A204.1 (cell line): ENCODE measurements around the gene HABP4.

ENCODE experiments used
- FAIRE-seq: peaks from 2 replicates; lab custom pipeline; 2012; peaks lifted over from hg19 to GRCh38; lab: Jason Lieb, UNC

The HABP4 gene

GRCh38 chr9:96449845-96450612, at the start of gene HABP4:
HABP4 (plus strand) TSS chr9:96450169; CDS start chr9:96450280, 111 bp downstream.
- no peak for FAIRE-seq

- FAIRE-seq, result no peak
These were observed 41.3 kb upstream of the HABP4 start for GRCh38 chr9:96408409-96409280.

- no peak for FAIRE-seq
These were observed 38.7 kb upstream of the HABP4 start for GRCh38 chr9:96411129-96411838.

GRCh38 chr9:96412174-96412913, 37.6 kb upstream of the HABP4 start:
- no peak for FAIRE-seq

GRCh38 chr9:96413302-96414221, 36.4 kb upstream of the HABP4 start:
- FAIRE-seq, result no peak

- no peak for FAIRE-seq
These were observed 32.9 kb upstream of the HABP4 start for GRCh38 chr9:96417051-96417586.

GRCh38 chr9:96417661-96418082, 32.3 kb upstream of the HABP4 start:
- FAIRE-seq, result no peak

- FAIRE-seq, result no peak
These were observed 31.7 kb upstream of the HABP4 start, which contains the start of gene ZNF367 for GRCh38 chr9:96418083-96418919. ZNF367 (minus strand) TSS chr9:96418370; CDS start chr9:96418032, 338 bp downstream.

- no peak for FAIRE-seq
These were observed 30.9 kb upstream of the HABP4 start for GRCh38 chr9:96418920-96419690.

- no peak for FAIRE-seq
These were observed 30.3 kb upstream of the HABP4 start for GRCh38 chr9:96419691-96419969.

- FAIRE-seq, result peak; percentile 60
These were observed 29.3 kb upstream of the HABP4 start for GRCh38 chr9:96420468-96421219.

- FAIRE-seq, result no peak
These were observed 26.5 kb upstream of the HABP4 start for GRCh38 chr9:96423322-96423984.

GRCh38 chr9:96423985-96424336, 26.0 kb upstream of the HABP4 start:
- FAIRE-seq, result no peak

GRCh38 chr9:96425500-96426169, 24.3 kb upstream of the HABP4 start:
- no peak for FAIRE-seq

- FAIRE-seq, result no peak
These were observed 20.2 kb upstream of the HABP4 start for GRCh38 chr9:96429732-96430131.

- no peak for FAIRE-seq
These were observed 19.6 kb upstream of the HABP4 start for GRCh38 chr9:96430377-96430776.

- no peak for FAIRE-seq
These were observed 14.6 kb upstream of the HABP4 start for GRCh38 chr9:96435345-96435744.
